ENCODE data around the gene COL13A1.

Gene COL13A1

DNA sequence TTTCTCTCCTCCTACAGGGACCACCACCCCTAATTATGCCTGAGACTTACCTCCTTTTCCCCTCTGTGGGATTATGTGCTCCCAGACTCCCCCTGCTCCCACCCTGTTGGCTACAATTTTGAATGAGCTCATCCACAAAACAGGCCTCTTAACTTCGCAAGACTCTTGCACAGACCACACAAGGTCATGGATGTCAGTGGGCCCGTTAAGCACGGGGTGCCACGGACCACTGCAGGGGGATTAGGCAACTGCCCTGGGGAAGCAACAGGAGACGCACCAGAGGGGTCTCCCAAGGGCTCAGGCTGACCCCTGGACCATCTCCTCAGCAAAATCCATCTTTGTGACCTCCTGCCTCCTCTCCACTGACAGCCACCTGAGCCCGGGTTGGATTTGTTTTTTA is 42.1 kb upstream of the COL13A1 start:
- no peak overlapping the region for H3K27ac ChIP-seq (ENCODE audit: insufficient read depth in 1 of 2, low read depth in 1 of 2, low read length in 2 of 2, poor library complexity in 1 of 2, severe bottlenecking in 2 of 2)
- peaks cover 0 to 4% (median 0%) of the 10 kb centered on the region in 4 experiments for H3K4me1 ChIP-seq (ENCODE audit: control extremely low read depth in 1 of 4, control insufficient read depth in 4 of 4, insufficient read depth in 4 of 4, low read length in 3 of 4)
- peaks cover 0 to 2% (median 0%) of the 10 kb centered on the region in 5 experiments for H3K27me3 ChIP-seq (replicated peaks in 2 of 5; ENCODE audit: control insufficient read depth in 4 of 5, insufficient read depth in 5 of 5, low read length in 4 of 5)
- no peak for DNase-seq
- WGBS (ENCODE audit: insufficient coverage) = 97% methylated on average over 5 of the region's 6 CpGs
- POLR2A ChIA-PET = no interaction called here
- no peaks in the 10 kb centered on the region for H3K9me3 ChIP-seq (ENCODE audit: control extremely low read depth in 1 of 5, control insufficient read depth in 4 of 5, insufficient read depth in 2 of 5, low read depth in 1 of 5, low read length in 4 of 5)
- CTCF ChIA-PET = interaction anchor here (1.3 to 1.4 kb wide), 2 partner anchors 29 to 40 kb away, joined by 3 to 6 read pairs; no protein-coding TSS in a partner anchor
- no peaks in the 10 kb centered on the region for H3K36me3 ChIP-seq (ENCODE audit: control insufficient read depth in 4 of 4, insufficient read depth in 4 of 4, low read length in 3 of 4)
- H3K4me3 ChIP-seq (ENCODE audit: control insufficient read depth in 1 of 7, extremely low read depth in 1 of 7, insufficient read depth in 4 of 7, low read depth in 2 of 7, low read length in 6 of 7) = no peak overlapping the region

DNA sequence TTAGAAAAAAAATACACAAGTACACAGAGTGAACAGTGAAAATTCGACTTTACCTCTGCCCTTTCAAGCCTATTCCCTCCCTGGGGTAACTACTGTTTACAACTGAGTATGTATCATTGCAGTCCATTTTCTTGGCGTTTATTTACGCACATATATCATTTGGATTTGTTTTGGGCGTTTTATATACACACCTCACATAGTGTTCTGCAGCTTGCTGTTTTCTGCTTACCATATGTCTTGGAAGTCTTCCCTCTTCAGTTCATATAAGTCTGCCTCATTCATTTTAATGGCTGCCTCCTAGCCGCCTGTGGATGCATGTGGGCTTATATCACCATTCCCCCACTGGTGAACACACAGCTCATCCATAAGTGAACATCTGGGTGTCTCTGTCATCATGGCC is 41.6 kb upstream of the COL13A1 start:
- no peaks in the 10 kb centered on the region for H3K9me3 ChIP-seq (ENCODE audit: control extremely low read depth in 1 of 5, control insufficient read depth in 4 of 5, insufficient read depth in 2 of 5, low read depth in 1 of 5, low read length in 4 of 5)
- no peak overlapping the region for H3K27ac ChIP-seq (ENCODE audit: insufficient read depth in 1 of 2, low read depth in 1 of 2, low read length in 2 of 2, poor library complexity in 1 of 2, severe bottlenecking in 2 of 2)
- H3K4me1 ChIP-seq (ENCODE audit: control extremely low read depth in 1 of 4, control insufficient read depth in 4 of 4, insufficient read depth in 4 of 4, low read length in 3 of 4) = peaks cover 0 to 4% (median 0%) of the 10 kb centered on the region in 4 experiments
- CTCF ChIA-PET = no interaction called here
- no peak overlapping the region for H3K4me3 ChIP-seq (ENCODE audit: control insufficient read depth in 1 of 7, extremely low read depth in 1 of 7, insufficient read depth in 4 of 7, low read depth in 2 of 7, low read length in 6 of 7)
- DNase-seq = no peak
- H3K36me3 ChIP-seq (ENCODE audit: control insufficient read depth in 4 of 4, insufficient read depth in 4 of 4, low read length in 3 of 4) = no peaks in the 10 kb centered on the region
- POLR2A ChIA-PET = no interaction called here
- H3K27me3 ChIP-seq (replicated peaks in 2 of 5; ENCODE audit: control insufficient read depth in 4 of 5, insufficient read depth in 5 of 5, low read length in 4 of 5) = peaks cover 0 to 2% (median 0%) of the 10 kb centered on the region in 5 experiments
- WGBS (ENCODE audit: insufficient coverage) = 88% methylated on average over 4 of the region's 5 CpGs

DNA sequence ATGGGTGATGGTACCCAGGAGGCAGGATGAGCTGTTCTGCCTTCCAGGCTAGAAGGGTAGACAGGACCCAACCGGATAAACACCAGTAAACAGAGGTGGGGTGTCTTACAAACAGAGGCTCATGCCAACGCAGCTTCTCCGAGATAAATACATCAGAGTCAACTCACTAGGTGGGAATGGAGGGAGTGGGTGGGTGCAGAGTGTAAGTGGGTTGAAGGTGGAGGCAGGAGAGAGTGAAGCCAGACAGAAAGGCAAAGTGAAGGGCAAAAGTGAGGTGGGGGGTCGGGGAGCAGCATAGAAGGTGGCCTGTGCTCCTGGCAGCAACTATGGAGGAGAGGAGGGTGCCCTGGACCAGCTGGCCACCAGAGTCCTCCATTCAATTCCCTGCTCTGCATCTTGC is 40.4 kb upstream of the COL13A1 start:
- POLR2A ChIA-PET = no interaction called here
- Histone ChIP-seq H3K9me3 (ENCODE audit: control extremely low read depth in 1 of 5, control insufficient read depth in 4 of 5, insufficient read depth in 2 of 5, low read depth in 1 of 5, low read length in 4 of 5) (no peaks in the 10 kb centered on the region), H3K4me1 (ENCODE audit: control extremely low read depth in 1 of 4, control insufficient read depth in 4 of 4, insufficient read depth in 4 of 4, low read length in 3 of 4) (peaks cover 0 to 4% (median 0%) of the 10 kb centered on the region in 4 experiments), H3K27me3 (replicated peaks in 2 of 5; ENCODE audit: control insufficient read depth in 4 of 5, insufficient read depth in 5 of 5, low read length in 4 of 5) (peaks cover 0 to 6% (median 0%) of the 10 kb centered on the region in 5 experiments), H3K36me3 (ENCODE audit: control insufficient read depth in 4 of 4, insufficient read depth in 4 of 4, low read length in 3 of 4) (no peaks in the 10 kb centered on the region), H3K4me3 (ENCODE audit: control insufficient read depth in 1 of 7, extremely low read depth in 1 of 7, insufficient read depth in 4 of 7, low read depth in 2 of 7, low read length in 6 of 7) (no peak overlapping the region), H3K27ac (ENCODE audit: insufficient read depth in 1 of 2, low read depth in 1 of 2, low read length in 2 of 2, poor library complexity in 1 of 2, severe bottlenecking in 2 of 2) (no peak overlapping the region)
- WGBS (ENCODE audit: insufficient coverage) = 93% methylated on average over 3 of the region's 4 CpGs
- DNase-seq = no peak
- CTCF ChIA-PET = no interaction called here

DNA sequence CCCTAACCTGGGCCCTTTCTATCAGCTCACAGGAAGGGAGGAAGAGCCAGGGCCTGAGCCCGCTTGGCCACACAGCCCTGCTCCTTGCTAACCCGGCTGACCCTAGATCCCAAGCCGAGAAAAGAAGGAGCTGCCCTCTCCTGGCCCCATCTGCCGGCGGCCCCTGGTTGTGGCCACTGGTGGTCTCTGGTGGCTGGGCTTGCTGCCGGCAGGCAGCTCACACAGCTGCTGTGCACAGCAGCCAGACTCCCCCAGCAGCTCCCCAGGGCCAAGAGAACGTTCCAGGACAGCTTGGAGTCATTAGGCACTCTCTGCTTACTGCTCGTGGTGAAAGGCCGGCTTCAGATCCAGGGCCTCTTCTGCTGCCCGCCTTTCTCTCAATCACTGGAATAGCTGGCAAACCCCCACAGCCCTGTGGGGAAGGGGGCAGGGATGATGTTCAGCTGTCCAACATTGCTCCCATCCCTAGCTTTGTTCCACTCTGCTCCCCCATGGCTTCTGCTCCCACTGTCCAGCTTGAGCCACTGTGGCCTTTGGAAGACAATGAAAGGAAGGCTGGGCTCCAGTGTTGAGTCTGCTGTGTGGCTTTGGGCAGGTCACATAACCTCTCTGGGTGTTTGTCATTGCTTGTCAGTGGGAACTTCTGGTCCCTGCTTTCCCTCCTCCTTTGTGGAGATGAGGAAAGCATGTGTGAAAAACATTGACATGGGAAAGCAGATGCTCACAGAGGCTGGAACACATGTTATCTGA is 35.4 kb upstream of the COL13A1 start:
- no peak for DNase-seq
- Histone ChIP-seq H3K4me3 (ENCODE audit: control insufficient read depth in 1 of 7, extremely low read depth in 1 of 7, insufficient read depth in 4 of 7, low read depth in 2 of 7, low read length in 6 of 7) (no peak overlapping the region), H3K27ac (ENCODE audit: insufficient read depth in 1 of 2, low read depth in 1 of 2, low read length in 2 of 2, poor library complexity in 1 of 2, severe bottlenecking in 2 of 2) (no peak overlapping the region), H3K36me3 (ENCODE audit: control insufficient read depth in 4 of 4, insufficient read depth in 4 of 4, low read length in 3 of 4) (no peaks in the 10 kb centered on the region), H3K27me3 (replicated peaks in 2 of 5; ENCODE audit: control insufficient read depth in 4 of 5, insufficient read depth in 5 of 5, low read length in 4 of 5) (peaks cover 0 to 7% (median 5%) of the 10 kb centered on the region in 5 experiments), H3K4me1 (ENCODE audit: control extremely low read depth in 1 of 4, control insufficient read depth in 4 of 4, insufficient read depth in 4 of 4, low read length in 3 of 4) (peaks cover 0 to 3% (median 0%) of the 10 kb centered on the region in 4 experiments), H3K9me3 (ENCODE audit: control extremely low read depth in 1 of 5, control insufficient read depth in 4 of 5, insufficient read depth in 2 of 5, low read depth in 1 of 5, low read length in 4 of 5) (no peaks in the 10 kb centered on the region)
- CTCF ChIA-PET = interaction anchor here (1.2 to 2.7 kb wide), 2 partner anchors 11 to 149 kb away, joined by 4 to 7 read pairs; no protein-coding TSS in a partner anchor
- POLR2A ChIA-PET = no interaction called here
- 95% methylated on average over 8 of the region's 10 CpGs for WGBS (ENCODE audit: insufficient coverage)

DNA sequence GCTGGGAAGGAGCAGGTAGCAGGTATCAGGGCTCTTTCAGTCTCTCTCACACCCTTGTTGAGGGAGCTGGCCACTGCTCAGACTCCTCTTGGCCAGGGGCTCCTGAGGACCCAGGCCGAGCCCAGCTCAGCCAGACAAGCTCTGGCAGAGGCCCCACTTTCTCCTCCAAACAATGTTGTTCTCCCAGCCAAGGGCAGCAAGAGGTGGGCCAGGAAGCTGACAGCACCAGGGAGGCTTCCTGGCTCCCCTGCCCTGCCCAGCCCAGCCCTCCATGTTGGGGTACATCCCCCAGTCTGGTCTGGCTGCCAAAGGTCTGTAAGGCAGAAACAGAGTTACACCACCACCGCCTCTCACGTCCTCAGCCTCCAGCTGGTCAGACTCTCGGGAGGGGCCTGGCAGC is 33.9 kb upstream of the COL13A1 start:
- POLR2A ChIA-PET = no interaction called here

DNA sequence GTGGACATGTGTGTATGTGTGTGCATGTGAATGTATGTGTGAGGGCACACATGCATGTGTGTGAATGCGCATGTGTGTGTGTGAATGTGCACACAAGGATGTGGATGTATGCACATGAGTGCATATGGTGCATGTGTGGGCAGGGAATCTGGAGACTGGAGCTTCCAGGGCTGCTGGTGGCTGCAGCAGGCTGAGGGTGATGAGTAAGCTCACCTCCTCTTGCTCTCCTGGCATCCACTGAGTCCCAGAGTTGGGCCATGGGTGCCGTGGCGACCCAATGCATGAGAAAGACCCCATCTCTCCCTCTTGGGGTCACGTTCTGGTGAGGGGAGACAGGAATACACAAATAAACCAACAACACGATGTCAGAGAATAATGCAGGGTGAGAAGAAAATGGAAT is 33.3 kb upstream of the COL13A1 start:
- Histone ChIP-seq H3K9me3 (ENCODE audit: control extremely low read depth in 1 of 5, control insufficient read depth in 4 of 5, insufficient read depth in 2 of 5, low read depth in 1 of 5, low read length in 4 of 5) (no peaks in the 10 kb centered on the region), H3K27me3 (replicated peaks in 2 of 5; ENCODE audit: control insufficient read depth in 4 of 5, insufficient read depth in 5 of 5, low read length in 4 of 5) (peaks cover 0 to 7% (median 5%) of the 10 kb centered on the region in 5 experiments), H3K36me3 (ENCODE audit: control insufficient read depth in 4 of 4, insufficient read depth in 4 of 4, low read length in 3 of 4) (no peaks in the 10 kb centered on the region), H3K27ac (ENCODE audit: insufficient read depth in 1 of 2, low read depth in 1 of 2, low read length in 2 of 2, poor library complexity in 1 of 2, severe bottlenecking in 2 of 2) (no peak overlapping the region), H3K4me1 (ENCODE audit: control extremely low read depth in 1 of 4, control insufficient read depth in 4 of 4, insufficient read depth in 4 of 4, low read length in 3 of 4) (peaks cover 0 to 3% (median 0%) of the 10 kb centered on the region in 4 experiments), H3K4me3 (ENCODE audit: control insufficient read depth in 1 of 7, extremely low read depth in 1 of 7, insufficient read depth in 4 of 7, low read depth in 2 of 7, low read length in 6 of 7) (no peak overlapping the region)
- no peak for DNase-seq
- POLR2A ChIA-PET = no interaction called here
- 100% methylated on average over 1 of the region's 5 CpGs for WGBS (ENCODE audit: insufficient coverage)
- CTCF ChIA-PET = interaction anchor here (1.1 to 1.5 kb wide), 2 partner anchors 19 to 26 kb away, joined by 3 read pairs; no protein-coding TSS in a partner anchor

More for the DNA sequence above, 33.9 kb upstream of the COL13A1 start:
- Histone ChIP-seq H3K36me3 (ENCODE audit: control insufficient read depth in 4 of 4, insufficient read depth in 4 of 4, low read length in 3 of 4) (no peaks in the 10 kb centered on the region), H3K4me1 (ENCODE audit: control extremely low read depth in 1 of 4, control insufficient read depth in 4 of 4, insufficient read depth in 4 of 4, low read length in 3 of 4) (peaks cover 0 to 3% (median 0%) of the 10 kb centered on the region in 4 experiments), H3K9me3 (ENCODE audit: control extremely low read depth in 1 of 5, control insufficient read depth in 4 of 5, insufficient read depth in 2 of 5, low read depth in 1 of 5, low read length in 4 of 5) (no peaks in the 10 kb centered on the region), H3K4me3 (ENCODE audit: control insufficient read depth in 1 of 7, extremely low read depth in 1 of 7, insufficient read depth in 4 of 7, low read depth in 2 of 7, low read length in 6 of 7) (no peak overlapping the region), H3K27me3 (replicated peaks in 2 of 5; ENCODE audit: control insufficient read depth in 4 of 5, insufficient read depth in 5 of 5, low read length in 4 of 5) (peaks cover 0 to 7% (median 5%) of the 10 kb centered on the region in 5 experiments), H3K27ac (ENCODE audit: insufficient read depth in 1 of 2, low read depth in 1 of 2, low read length in 2 of 2, poor library complexity in 1 of 2, severe bottlenecking in 2 of 2) (no peak overlapping the region)
- no peak for DNase-seq
- 96% methylated on average over 4 of the region's 4 CpGs for WGBS (ENCODE audit: insufficient coverage)
- CTCF ChIA-PET = interaction anchor here (0.7 to 2.7 kb wide), 5 partner anchors 9 to 147 kb away, joined by 3 to 7 read pairs (median 4); no protein-coding TSS in a partner anchor

- Histone ChIP-seq H3K27ac (ENCODE audit: insufficient read depth in 1 of 2, low read depth in 1 of 2, low read length in 2 of 2, poor library complexity in 1 of 2, severe bottlenecking in 2 of 2) (no peak overlapping the region), H3K9me3 (ENCODE audit: control extremely low read depth in 1 of 5, control insufficient read depth in 4 of 5, insufficient read depth in 2 of 5, low read depth in 1 of 5, low read length in 4 of 5) (no peaks in the 10 kb centered on the region), H3K4me1 (ENCODE audit: control extremely low read depth in 1 of 4, control insufficient read depth in 4 of 4, insufficient read depth in 4 of 4, low read length in 3 of 4) (peaks cover 0 to 3% (median 0%) of the 10 kb centered on the region in 4 experiments), H3K27me3 (replicated peaks in 2 of 5; ENCODE audit: control insufficient read depth in 4 of 5, insufficient read depth in 5 of 5, low read length in 4 of 5) (peaks cover 0 to 6% (median 5%) of the 10 kb centered on the region in 5 experiments), H3K4me3 (ENCODE audit: control insufficient read depth in 1 of 7, extremely low read depth in 1 of 7, insufficient read depth in 4 of 7, low read depth in 2 of 7, low read length in 6 of 7) (no peak overlapping the region), H3K36me3 (ENCODE audit: control insufficient read depth in 4 of 4, insufficient read depth in 4 of 4, low read length in 3 of 4) (no peaks in the 10 kb centered on the region)
- POLR2A ChIA-PET = no interaction called here
- 74% methylated on average over 9 of the region's 10 CpGs for WGBS (ENCODE audit: insufficient coverage)
- CTCF ChIA-PET = interaction anchor here (1.4 to 1.5 kb wide), 2 partner anchors 27 to 145 kb away, joined by 3 to 4 read pairs; no protein-coding TSS in a partner anchor
- no peak for DNase-seq
Observed at GRCh38 chr10:69769395-69769992, 32.2 kb upstream of the COL13A1 start.

All from common myeloid progenitor, CD34-positive (primary cell).